ENCODE results near the gene MAP3K20.
"Not testable (repeated sequence)": the region's sequence is repeated elsewhere in the genome, so short reads cannot be mapped to it uniquely, and the experiment has no call there.

MAP3K20 gene

DNA sequence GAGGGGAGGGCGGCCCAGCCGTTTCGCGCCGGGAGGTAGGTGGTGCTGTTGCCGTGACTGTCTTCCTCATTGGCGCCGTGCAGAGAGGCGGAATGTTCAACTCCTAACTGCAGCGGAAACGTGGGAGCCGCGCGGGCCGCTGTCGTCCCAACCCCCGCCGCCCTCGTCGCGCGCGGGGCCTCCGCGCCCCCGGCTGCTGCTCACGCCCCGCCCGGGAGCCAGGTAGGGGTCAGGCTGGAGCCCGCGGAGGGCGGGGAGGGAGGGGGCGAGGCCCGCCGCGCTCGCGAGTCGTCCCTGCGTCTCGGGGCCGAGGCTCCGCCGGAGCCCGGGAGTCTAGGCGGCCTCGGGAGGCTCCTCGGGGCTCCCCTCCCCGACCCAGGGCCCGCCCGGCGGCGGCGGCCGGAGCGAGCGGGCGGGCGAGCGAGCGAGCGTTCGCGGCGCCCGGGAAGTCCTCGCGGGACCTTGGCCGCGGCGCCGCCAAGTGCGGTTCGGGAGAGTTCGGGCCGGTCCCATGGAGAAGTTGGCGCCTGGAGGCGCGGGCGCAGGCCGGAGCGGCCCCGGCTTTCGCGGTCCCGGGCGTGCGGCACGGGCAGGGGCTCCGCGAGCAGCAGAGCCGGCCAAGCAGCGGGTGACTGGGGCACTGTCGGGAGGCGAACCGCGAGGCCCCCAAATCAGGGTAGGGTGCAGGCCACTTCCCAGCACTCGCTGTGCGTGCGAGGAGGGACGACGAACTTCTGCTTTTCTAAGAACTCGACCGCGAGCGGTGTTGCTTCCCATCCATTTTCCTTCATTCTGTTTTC is at the start of gene MAP3K20:
MAP3K20 (plus strand) TSS at position 66 of the 800 bp plus-strand sequence. CDS start 15,186 bp downstream, outside the sequence.
- peak; percentile 73 for DNase-seq

- DNase-seq: no peak
These were observed 49.2 kb upstream of the MAP3K20 start for GRCh38 chr2:173026479-173026878.

GRCh38 chr2:173027181-173028128 is 48.2 kb upstream of the MAP3K20 start:
- peak; percentile 93 for DNase-seq

DNA sequence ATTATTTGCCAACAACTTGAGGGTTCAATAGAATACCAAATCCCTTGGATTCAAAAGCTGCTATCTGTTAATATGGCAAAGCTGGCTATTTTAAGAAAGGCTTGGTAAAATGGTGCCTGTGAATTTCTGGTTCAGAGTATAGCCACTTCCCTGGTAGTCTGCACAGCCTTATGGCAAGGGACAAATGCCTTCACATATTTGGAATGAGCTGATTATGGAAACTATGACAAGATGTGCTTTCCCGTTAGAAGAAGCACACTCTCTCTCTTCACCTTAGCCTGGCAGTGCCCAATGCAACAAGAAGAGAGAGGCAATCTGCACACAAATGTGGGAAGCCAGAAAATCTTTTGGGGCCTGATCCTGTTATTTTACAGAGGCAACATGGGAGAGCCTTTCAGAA is 47.5 kb upstream of the MAP3K20 start:
- DNase-seq: no peak

- peak; percentile 40 for DNase-seq
These were observed 47.0 kb upstream of the MAP3K20 start for GRCh38 chr2:173028671-173029070.

DNA sequence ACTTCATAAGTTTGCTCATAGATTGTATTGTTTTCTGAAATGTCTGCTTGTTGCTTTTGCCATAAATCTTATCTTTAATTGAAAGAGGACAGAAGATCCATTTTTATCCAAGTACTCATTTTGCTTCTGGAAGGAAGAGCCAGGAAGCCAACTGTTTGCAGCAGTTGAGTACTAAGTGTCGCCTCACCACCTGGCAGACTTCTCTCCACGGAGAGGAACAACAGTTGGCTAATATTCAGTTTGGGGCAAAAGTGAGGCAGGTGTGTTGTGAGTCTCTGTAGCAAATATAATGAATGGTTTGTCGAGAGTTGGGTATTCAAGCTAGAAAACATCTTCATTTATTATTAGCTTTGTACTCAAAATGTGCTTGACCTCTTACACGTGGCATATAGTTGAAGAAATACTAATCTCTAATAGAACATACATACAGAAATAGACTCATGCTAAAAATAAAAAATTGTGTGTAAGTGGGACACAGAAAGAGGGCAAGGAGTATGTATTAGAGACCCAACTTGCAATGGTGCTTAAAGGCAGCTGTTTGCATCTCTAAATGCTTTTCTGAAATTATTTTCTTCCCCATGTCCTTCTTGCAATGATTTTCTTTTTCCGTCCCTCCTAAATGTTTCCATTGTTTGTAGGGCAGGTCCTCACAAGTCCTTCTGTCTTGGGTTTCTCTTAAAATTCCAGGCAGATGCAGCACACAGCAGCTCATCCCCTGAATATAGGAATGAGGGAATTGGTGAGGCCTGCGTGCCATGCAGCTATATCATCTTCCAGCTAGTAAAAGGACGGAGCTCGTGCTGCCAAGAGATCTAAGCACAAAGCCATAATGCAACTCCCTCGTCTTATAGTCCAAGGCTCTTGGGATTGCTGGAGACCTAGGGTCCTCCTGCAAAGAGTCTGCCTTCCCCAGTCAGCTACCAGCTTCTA is 44.8 kb upstream of the MAP3K20 start:
- peak; percentile 96 for DNase-seq

- peak; percentile 73 for DNase-seq
These were observed 43.6 kb upstream of the MAP3K20 start for GRCh38 chr2:173032032-173032431.

DNA sequence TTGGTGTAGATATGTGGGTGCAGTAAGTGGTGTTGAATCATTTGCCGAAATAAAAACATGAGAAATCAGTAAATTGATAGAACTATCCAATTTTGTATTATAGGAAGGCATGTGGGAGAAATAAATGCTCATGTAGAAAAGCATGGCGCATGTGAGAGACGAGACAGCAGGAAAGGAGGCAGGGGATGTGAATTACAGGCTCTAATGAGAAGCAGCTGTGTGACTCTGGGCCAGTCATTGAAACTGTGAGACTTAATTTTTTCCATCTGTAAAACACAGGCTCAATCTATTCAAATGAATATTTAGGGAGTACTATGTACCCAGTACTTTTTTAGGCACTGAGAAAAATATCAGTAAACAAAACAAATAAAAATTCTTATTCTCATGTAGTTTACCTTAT is 42.6 kb upstream of the MAP3K20 start:
- no peak for DNase-seq

DNA sequence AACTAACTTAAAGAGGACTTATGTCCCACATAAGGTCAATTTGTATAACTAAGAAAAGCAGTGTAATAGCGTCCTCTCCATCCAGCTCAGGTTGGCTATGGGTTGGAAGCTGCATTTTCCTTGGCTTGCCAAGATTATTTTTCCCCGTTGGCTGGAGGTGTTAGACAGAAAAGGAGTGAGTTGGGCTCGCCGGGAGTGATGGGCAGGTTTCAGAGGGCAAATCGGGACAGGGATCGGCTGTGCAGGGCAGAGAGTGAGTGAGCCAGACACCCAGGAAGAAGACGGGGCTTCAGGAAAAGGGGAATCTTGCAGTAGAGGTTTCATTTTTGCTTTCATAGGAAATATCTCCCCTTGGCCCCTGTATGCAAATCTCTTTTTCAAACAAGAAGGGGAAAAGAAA is 41.5 kb upstream of the MAP3K20 start:
- DNase-seq: no peak

GRCh38 chr2:173037245-173038120 is 38.2 kb upstream of the MAP3K20 start:
- DNase-seq: no peak

DNA sequence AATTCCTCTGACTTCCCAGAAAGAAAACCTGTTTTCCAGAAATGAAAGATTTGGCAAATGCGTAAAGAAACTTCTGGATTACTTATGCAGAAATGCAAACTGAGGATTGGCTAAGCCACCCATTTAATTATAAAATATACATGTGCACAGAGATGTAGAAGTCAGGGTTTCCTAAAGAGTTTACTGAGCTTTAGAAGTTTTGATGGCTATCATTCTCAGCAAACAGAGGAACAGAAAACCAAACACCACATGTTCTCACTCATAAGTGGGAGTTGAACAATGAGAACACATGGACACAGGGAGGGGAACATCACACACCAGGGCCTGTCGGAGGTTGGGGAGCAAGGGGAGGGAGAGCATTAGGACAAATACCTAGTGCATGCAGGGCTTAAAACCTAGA is 37.4 kb upstream of the MAP3K20 start:
- DNase-seq: not testable (repeated sequence)

DNA sequence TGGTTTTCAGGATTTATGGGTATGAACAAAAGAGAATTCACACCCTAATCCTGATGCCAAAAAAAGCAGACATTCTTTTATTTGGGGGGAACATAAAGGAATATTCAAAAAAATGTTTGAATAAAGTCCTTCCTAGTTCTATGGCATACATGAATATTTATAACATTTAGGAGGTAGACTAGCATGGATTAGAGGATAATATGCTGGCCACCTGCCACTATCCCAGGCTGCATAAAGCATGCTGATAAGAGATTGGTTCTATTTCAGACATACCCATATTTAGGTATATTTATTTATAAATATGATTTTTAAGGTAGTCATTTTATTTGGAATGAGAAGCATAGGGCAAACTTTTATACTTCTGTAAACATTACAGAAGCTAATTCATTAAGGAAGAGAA is 34.9 kb upstream of the MAP3K20 start:
- no peak for DNase-seq

GRCh38 chr2:173043476-173043875 is 32.2 kb upstream of the MAP3K20 start:
- no peak for DNase-seq

- DNase-seq: no peak
These were observed 31.6 kb upstream of the MAP3K20 start for GRCh38 chr2:173043897-173044519.

DNA sequence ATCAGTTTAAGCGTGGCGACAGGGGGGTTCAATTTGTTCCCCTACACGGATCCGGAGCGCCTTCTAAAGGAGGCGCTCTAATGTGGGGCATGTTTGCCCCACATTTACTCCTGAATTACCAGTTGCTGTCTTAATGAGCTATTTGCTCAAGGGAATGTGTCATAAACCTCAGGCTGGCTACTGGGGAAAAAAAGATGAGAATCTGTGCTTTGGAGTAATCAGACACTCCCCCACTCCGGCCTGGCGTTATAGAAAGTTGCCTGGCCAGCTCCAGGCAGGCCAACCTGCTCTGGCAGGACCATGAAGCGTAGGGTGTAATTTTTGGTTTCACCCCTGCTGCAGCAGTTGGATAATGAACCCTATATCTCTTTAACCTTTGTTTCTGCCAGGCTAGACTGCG is 31.0 kb upstream of the MAP3K20 start:
- no peak for DNase-seq

GRCh38 chr2:173045181-173045580 is 30.5 kb upstream of the MAP3K20 start:
- no peak for DNase-seq

GRCh38 chr2:173048522-173048896 is 27.1 kb upstream of the MAP3K20 start:
- DNase-seq: no peak

GRCh38 chr2:173048897-173049661 is 26.6 kb upstream of the MAP3K20 start:
- DNase-seq: peak; percentile 44

DNA sequence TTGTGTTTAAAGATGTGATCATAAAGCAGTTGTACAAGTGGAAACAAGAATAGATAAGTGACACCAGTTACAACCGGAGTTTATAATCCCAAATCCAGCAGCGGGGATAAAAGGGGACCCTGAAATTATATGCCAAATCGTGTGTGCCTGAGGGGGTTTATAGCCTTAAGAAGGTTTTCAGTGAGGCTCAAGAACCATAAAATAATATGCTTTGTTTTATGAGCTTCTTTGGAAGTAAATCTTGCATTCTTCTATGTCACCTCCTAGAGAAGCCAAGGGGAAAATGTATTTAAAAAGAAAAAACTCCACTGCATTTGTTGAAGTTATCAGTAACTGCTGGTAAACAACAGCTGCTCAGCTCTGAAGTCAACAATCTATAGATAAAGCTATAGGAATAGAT is 25.8 kb upstream of the MAP3K20 start:
- no peak for DNase-seq

GRCh38 chr2:173050684-173051083 is 25.0 kb upstream of the MAP3K20 start:
- no peak for DNase-seq
